Brain microvascular endothelial cell (primary cell): Measurements from ENCODE around the gene JARID2.

Experiments used
- DNase-seq: peaks from one replicate; pipeline ENCODE4 v3.0.0-alpha.2; 2020
- H3K27ac ChIP-seq: fragments of 250-450 bp; sonication (Bioruptor Pico); 2 replicates; pipeline ENCODE4 v1.5.1; 2020; ENCODE audit warnings: mild to moderate bottlenecking, moderate library complexity
- H3K27me3 ChIP-seq: fragments of 250-450 bp; sonication (Bioruptor Pico); replicated peaks from 2 replicates; pipeline ENCODE4 v1.5.1; 2020; ENCODE audit warnings: mild to moderate bottlenecking
- H3K36me3 ChIP-seq: fragments of 250-450 bp; sonication (Bioruptor Pico); replicated peaks from 2 replicates; pipeline ENCODE4 v1.5.1; 2020; ENCODE audit warnings: mild to moderate bottlenecking
- H3K4me3 ChIP-seq: 2 replicates; pipeline ENCODE4 v1.5.1; 2011; ENCODE audit warnings: low read depth, mild to moderate bottlenecking, control low read depth, low read length, moderate library complexity
- CTCF ChIP-seq: IDR thresholded peaks from 2 replicates; pipeline ENCODE4 v1.5.1; 2011; ENCODE audit warnings: low read depth, mild to moderate bottlenecking, moderate library complexity, low read length, control low read depth, inconsistent platforms; ENCODE audit errors: missing control alignments
- in situ Hi-C: cut with HindIII; loops from 2 replicates; pipeline ENCODE4 v1.10.0; 2017; ENCODE audit warnings: low sequenced_read_pairs, low pct_ligation_motif_present

The JARID2 gene

GRCh38 chr6:15551798-15552197 is 305.9 kb downstream of the JARID2 start:
- Histone ChIP-seq H3K27ac (no peak overlapping the region), H3K36me3 (no peaks in the 10 kb centered on the region), H3K4me3 (no peak overlapping the region), H3K27me3 (no peaks in the 10 kb centered on the region)
- in situ Hi-C loops = no loop called here
- no peak for DNase-seq
- no peak for TF ChIP-seq CTCF

GRCh38 chr6:15553031-15553430 is 307.2 kb downstream of the JARID2 start:
- Histone ChIP-seq H3K4me3 (no peak overlapping the region), H3K36me3 (no peaks in the 10 kb centered on the region), H3K27me3 (no peaks in the 10 kb centered on the region), H3K27ac (no peak overlapping the region)
- in situ Hi-C loops = no loop called here
- DNase-seq = no peak
- no peak for TF ChIP-seq CTCF

GRCh38 chr6:15553736-15554294 is 307.9 kb downstream of the JARID2 start:
- H3K36me3 ChIP-seq = no peaks in the 10 kb centered on the region
- no peaks in the 10 kb centered on the region for H3K27me3 ChIP-seq
- no peak for DNase-seq
- H3K4me3 ChIP-seq = no peak overlapping the region
- no peak overlapping the region for H3K27ac ChIP-seq
- in situ Hi-C loops = no loop called here
- TF ChIP-seq CTCF = no peak

GRCh38 chr6:15554728-15555100 is 308.8 kb downstream of the JARID2 start:
- in situ Hi-C loops = no loop called here
- no peak for TF ChIP-seq CTCF
- Histone ChIP-seq H3K36me3 (no peaks in the 10 kb centered on the region), H3K4me3 (no peak overlapping the region), H3K27me3 (no peaks in the 10 kb centered on the region), H3K27ac (no peak overlapping the region)
- no peak for DNase-seq

- Histone ChIP-seq H3K27me3 (no peaks in the 10 kb centered on the region), H3K36me3 (no peaks in the 10 kb centered on the region), H3K4me3 (no peak overlapping the region), H3K27ac (no peak overlapping the region)
- in situ Hi-C loops = no loop called here
- DNase-seq = no peak
- no peak for TF ChIP-seq CTCF
Observed at GRCh38 chr6:15555101-15556038, 309.5 kb downstream of the JARID2 start.
